H1 (cell line): ENCODE data around the gene ERGIC2.

Experiments used
- ATF2 ChIP-seq: IDR thresholded peaks from 2 replicates; pipeline ENCODE4 v1.6.1; 2012; ENCODE audit warnings: low read length, inconsistent platforms
- CTCF ChIP-seq, 3 experiments: IDR thresholded peaks; 1 replicate in 2 of 3; 2 replicates in 1 of 3; pipeline versions ENCODE4 v1.5.1 to v1.6.1; 2011; ENCODE audit warnings: low read length in 3 of 3, mild to moderate bottlenecking in 3 of 3, inconsistent platforms in 2 of 3, low read depth in 1 of 3, moderate library complexity in 1 of 3; ENCODE audit not compliant: insufficient read depth in 1 of 3; ENCODE audit errors: control extremely low read depth in 1 of 3
- JUND ChIP-seq: IDR thresholded peaks from 2 replicates; pipeline ENCODE4 v1.6.1; 2011; ENCODE audit warnings: mild to moderate bottlenecking, improper control_type of control experiment, low read length
- SP1 ChIP-seq: IDR thresholded peaks from 2 replicates; pipeline ENCODE4 v1.6.1; 2011; ENCODE audit warnings: low read depth, low read length

GRCh38 chr12:29430716-29431044, 49.7 kb upstream of the ERGIC2 start:
- no peak for TF ChIP-seq ATF2
- no peak for TF ChIP-seq SP1
- TF ChIP-seq CTCF (IDR thresholded peaks at IDR 0.05; ENCODE audit: control extremely low read depth in 1 of 3, insufficient read depth in 1 of 3, low read depth in 1 of 3, low read length in 3 of 3) = no peak
- no peak for TF ChIP-seq JUND
